Prostate gland (tissue), 2 donors: ENCODE data around the gene FUBP3.

Experiments
- POLR2AphosphoS5 ChIP-seq: sonication (generic); formaldehyde crosslinking; IDR thresholded peaks from one replicate; pipeline ENCODE4 v1.6.1; 2017; ENCODE audit warnings: antibody characterized with exemption
- TF ChIP-seq, protein P1 (sequence below), 4 experiments: fragments of 200-600 bp in 2 of 4; fragments of 450-650 bp in 2 of 4; sonication (generic) in 2 of 4; IDR thresholded peaks; 1 replicate in 3 of 4; 2 replicates in 1 of 4; pipeline ENCODE4 v1.5.1; 2016 to 2019; ENCODE audit warnings: antibody characterized with exemption in 4 of 4, mild to moderate bottlenecking in 2 of 4, moderate library complexity in 2 of 4

- TF ChIP-seq POLR2AphosphoS5, result no peak
- TF ChIP-seq, protein P1, sequence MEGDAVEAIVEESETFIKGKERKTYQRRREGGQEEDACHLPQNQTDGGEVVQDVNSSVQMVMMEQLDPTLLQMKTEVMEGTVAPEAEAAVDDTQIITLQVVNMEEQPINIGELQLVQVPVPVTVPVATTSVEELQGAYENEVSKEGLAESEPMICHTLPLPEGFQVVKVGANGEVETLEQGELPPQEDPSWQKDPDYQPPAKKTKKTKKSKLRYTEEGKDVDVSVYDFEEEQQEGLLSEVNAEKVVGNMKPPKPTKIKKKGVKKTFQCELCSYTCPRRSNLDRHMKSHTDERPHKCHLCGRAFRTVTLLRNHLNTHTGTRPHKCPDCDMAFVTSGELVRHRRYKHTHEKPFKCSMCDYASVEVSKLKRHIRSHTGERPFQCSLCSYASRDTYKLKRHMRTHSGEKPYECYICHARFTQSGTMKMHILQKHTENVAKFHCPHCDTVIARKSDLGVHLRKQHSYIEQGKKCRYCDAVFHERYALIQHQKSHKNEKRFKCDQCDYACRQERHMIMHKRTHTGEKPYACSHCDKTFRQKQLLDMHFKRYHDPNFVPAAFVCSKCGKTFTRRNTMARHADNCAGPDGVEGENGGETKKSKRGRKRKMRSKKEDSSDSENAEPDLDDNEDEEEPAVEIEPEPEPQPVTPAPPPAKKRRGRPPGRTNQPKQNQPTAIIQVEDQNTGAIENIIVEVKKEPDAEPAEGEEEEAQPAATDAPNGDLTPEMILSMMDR (IDR thresholded peaks at IDR 0.05), result no peak
Observed at GRCh38 chr9:130634191-130634768, 54.9 kb downstream of the FUBP3 start.
